ENCODE data around the gene ZC3H12A. TPM values are rescaled to one million over a fixed set of nuclear protein-coding genes. Genes with fewer than 3 reads are reported as not detected.

The ZC3H12A gene
- total RNA-seq, 2 donors from 2014 or later: 166 to 170 TPM

- Mint-ChIP-seq H3K4me1 (peaks cover 47% of the 10 kb centered on the region), H3K27me3 (no peaks in the 10 kb centered on the region), H3K36me3 (ENCODE audit: low read depth) (peaks cover 8% of the 10 kb centered on the region), H3K4me3 (peak overlapping the region; percentile 97), H3K27ac (peak overlapping the region; percentile 99)
- ATAC-seq (peak; percentile 72), DNase-seq (peak; percentile 80 to 89 (median 82))
- no peaks in the 10 kb centered on the region for H3K9me3 ChIP-seq (ENCODE audit: control insufficient read depth, low read length, poor library complexity, severe bottlenecking)
These were observed 3.0 kb downstream of the ZC3H12A start for GRCh38 chr1:37477198-37477931.

DNA sequence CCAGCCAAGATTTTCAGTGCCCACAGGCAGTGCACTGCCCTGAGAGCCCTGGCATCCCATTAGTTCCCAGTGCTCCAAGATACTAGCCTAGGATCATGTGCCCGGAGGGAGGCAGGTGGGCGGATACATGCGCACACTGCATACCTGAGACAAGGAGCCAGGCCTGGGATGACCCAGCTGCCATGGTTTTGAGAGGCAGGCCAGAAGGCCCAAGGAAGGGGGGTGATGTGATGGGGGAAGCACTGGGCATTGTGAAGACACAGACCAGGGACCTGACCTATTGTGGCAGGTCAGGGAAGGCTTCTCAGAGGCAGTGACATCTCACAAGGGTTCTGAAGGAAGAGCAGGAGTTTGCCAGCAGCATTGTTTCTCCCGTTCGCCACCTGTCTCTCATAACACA is 3.6 kb downstream of the ZC3H12A start:
- H3K27me3 Mint-ChIP-seq: no peaks in the 10 kb centered on the region
- H3K4me1 Mint-ChIP-seq: peaks cover 43% of the 10 kb centered on the region
- peak overlapping the region; percentile 97 for H3K4me3 Mint-ChIP-seq
- DNase-seq (no peak), ATAC-seq (no peak)
- H3K36me3 Mint-ChIP-seq (ENCODE audit: low read depth): peaks cover 10% of the 10 kb centered on the region
- H3K27ac Mint-ChIP-seq: peak overlapping the region; percentile 99
- H3K9me3 ChIP-seq (ENCODE audit: control insufficient read depth, low read length, poor library complexity, severe bottlenecking): no peaks in the 10 kb centered on the region

- Mint-ChIP-seq H3K4me3 (peak overlapping the region; percentile 97), H3K36me3 (ENCODE audit: low read depth) (peaks cover 10% of the 10 kb centered on the region), H3K4me1 (peaks cover 40% of the 10 kb centered on the region)
These were observed 4.1 kb downstream of the ZC3H12A start for GRCh38 chr1:37478451-37478881.

GRCh38 chr1:37478890-37479254 is 4.5 kb downstream of the ZC3H12A start:
- H3K4me3 Mint-ChIP-seq: peak overlapping the region; percentile 97
- H3K9me3 ChIP-seq (ENCODE audit: control insufficient read depth, low read length, poor library complexity, severe bottlenecking): no peaks in the 10 kb centered on the region
- peak overlapping the region; percentile 99 for H3K27ac Mint-ChIP-seq
- peaks cover 35% of the 10 kb centered on the region for H3K4me1 Mint-ChIP-seq
- DNase-seq (no peak), ATAC-seq (peak; percentile 6)
- peaks cover 10% of the 10 kb centered on the region for H3K36me3 Mint-ChIP-seq (ENCODE audit: low read depth)
- no peaks in the 10 kb centered on the region for H3K27me3 Mint-ChIP-seq

More at GRCh38 chr1:37478451-37478881, 4.1 kb downstream of the ZC3H12A start:
- no peaks in the 10 kb centered on the region for H3K9me3 ChIP-seq (ENCODE audit: control insufficient read depth, low read length, poor library complexity, severe bottlenecking)
- Mint-ChIP-seq H3K27me3 (no peaks in the 10 kb centered on the region), H3K27ac (peak overlapping the region; percentile 99)
- peak; percentile 3 for ATAC-seq
- no peak for DNase-seq

DNA sequence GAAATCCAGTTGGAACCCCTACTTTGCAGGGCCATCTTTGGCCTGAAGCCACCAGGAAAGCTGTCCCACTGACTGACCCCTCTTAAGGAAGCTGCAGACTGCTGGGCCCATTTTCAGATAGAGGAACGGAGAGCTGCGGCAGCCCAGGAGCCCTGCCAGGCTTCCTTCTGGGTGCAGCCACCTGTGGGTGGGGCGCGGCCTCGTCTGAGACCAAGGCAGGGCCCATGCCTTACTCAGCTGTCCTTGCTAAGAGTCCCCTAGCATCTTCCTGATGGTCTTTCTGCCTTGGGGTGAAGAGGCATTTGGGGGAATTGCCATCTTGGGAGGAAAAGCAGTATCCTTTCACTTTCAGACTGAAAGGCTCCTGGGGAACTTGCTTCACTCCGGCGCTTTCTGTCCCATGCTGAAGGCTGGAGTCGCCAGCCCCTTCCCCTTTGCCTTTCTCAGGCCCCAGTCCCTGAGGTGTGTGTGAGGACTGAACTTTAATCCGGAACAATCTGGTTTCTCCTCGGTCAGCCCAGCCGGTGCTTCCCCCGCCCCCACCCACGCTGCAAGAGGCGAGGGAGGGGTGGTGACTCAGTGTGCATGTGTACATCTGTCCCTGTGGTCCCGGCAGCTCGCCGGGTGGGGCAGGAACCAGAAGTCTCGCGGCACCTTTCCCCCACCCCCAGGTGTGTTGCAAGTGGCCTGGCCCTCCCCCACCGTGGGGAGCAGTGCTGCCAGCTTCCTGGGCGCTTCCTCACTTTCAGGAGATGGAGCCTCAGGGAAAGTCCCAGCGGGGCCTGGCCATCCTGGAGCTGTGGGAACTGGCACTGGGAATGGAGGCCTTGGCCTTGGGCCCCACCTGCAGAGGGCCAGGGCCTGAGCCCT is 5.1 kb downstream of the ZC3H12A start:
- H3K4me3 Mint-ChIP-seq: peak overlapping the region; percentile 97
- H3K27ac Mint-ChIP-seq: peak overlapping the region; percentile 99
- no peaks in the 10 kb centered on the region for H3K27me3 Mint-ChIP-seq
- ATAC-seq: peak; percentile 60
- DNase-seq: peak; percentile 63 to 86 (median 72)
- H3K36me3 Mint-ChIP-seq (ENCODE audit: low read depth): peaks cover 12% of the 10 kb centered on the region
- peaks cover 38% of the 10 kb centered on the region for H3K4me1 Mint-ChIP-seq
- H3K9me3 ChIP-seq (ENCODE audit: control insufficient read depth, low read length, poor library complexity, severe bottlenecking): no peaks in the 10 kb centered on the region

GRCh38 chr1:37480125-37480466 is 5.7 kb downstream of the ZC3H12A start:
- Mint-ChIP-seq H3K36me3 (ENCODE audit: low read depth) (peaks cover 12% of the 10 kb centered on the region), H3K27me3 (no peaks in the 10 kb centered on the region), H3K4me3 (peak overlapping the region; percentile 97), H3K4me1 (peaks cover 36% of the 10 kb centered on the region), H3K27ac (peak overlapping the region; percentile 99)
- DNase-seq (no peak), ATAC-seq (no peak)
- H3K9me3 ChIP-seq (ENCODE audit: control insufficient read depth, low read length, poor library complexity, severe bottlenecking): no peaks in the 10 kb centered on the region

- DNase-seq (no peak), ATAC-seq (no peak)
- Mint-ChIP-seq H3K27ac (peak overlapping the region; percentile 99), H3K36me3 (ENCODE audit: low read depth) (peaks cover 12% of the 10 kb centered on the region), H3K4me3 (peak overlapping the region; percentile 97), H3K27me3 (no peaks in the 10 kb centered on the region), H3K4me1 (peaks cover 35% of the 10 kb centered on the region)
- H3K9me3 ChIP-seq (ENCODE audit: control insufficient read depth, low read length, poor library complexity, severe bottlenecking): no peaks in the 10 kb centered on the region
These were observed 6.4 kb downstream of the ZC3H12A start for GRCh38 chr1:37480581-37481288.

GRCh38 chr1:37481289-37482003 is 7.1 kb downstream of the ZC3H12A start:
- ATAC-seq (no peak), DNase-seq (no peak)
- H3K27me3 Mint-ChIP-seq: no peaks in the 10 kb centered on the region
- H3K4me3 Mint-ChIP-seq: peak overlapping the region; percentile 97
- no peaks in the 10 kb centered on the region for H3K9me3 ChIP-seq (ENCODE audit: control insufficient read depth, low read length, poor library complexity, severe bottlenecking)
- H3K36me3 Mint-ChIP-seq (ENCODE audit: low read depth): peaks cover 8% of the 10 kb centered on the region
- H3K27ac Mint-ChIP-seq: peak overlapping the region; percentile 99
- H3K4me1 Mint-ChIP-seq: peaks cover 30% of the 10 kb centered on the region

DNA sequence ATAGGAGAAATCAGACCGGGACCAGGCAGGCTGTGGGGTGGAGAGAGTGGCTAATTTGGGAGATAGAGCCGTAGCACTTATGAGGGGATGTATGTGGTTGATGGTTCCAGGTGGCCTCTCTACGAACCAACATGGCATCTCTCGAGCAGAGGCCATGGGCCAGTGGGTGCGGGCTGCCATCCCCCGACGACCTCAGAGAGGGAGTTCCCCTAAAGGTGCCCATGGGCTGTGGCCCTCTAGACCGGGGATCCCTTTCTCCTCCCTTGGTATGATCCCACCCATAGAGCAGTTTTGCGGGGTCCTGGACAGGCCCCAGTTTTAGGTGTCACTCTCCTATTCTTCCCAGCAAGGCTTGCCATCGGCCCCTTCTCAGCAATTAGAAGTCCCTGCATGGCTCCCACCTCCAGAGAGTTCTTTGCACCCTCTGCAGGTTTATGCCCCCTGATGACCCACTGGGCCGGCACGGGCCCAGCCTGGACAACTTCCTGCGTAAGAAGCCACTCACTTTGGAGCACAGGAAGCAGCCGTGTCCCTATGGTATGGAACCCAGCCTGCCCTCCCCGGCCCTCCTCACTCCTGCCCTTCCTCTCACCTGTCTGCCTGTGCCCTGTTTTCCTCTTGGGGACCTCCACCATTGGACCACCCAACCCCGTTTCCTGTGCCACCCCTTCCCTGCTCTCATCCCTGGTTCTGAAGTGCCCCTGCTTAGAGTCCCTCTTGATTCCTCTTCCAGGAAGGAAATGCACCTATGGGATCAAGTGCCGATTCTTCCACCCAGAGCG is 7.8 kb downstream of the ZC3H12A start:
- Mint-ChIP-seq H3K27ac (peak overlapping the region; percentile 99), H3K4me3 (peak overlapping the region; percentile 97), H3K36me3 (ENCODE audit: low read depth) (peaks cover 5% of the 10 kb centered on the region), H3K4me1 (peaks cover 33% of the 10 kb centered on the region), H3K27me3 (no peaks in the 10 kb centered on the region)
- H3K9me3 ChIP-seq (ENCODE audit: control insufficient read depth, low read length, poor library complexity, severe bottlenecking): no peaks in the 10 kb centered on the region
- ATAC-seq (no peak), DNase-seq (no peak)

DNA sequence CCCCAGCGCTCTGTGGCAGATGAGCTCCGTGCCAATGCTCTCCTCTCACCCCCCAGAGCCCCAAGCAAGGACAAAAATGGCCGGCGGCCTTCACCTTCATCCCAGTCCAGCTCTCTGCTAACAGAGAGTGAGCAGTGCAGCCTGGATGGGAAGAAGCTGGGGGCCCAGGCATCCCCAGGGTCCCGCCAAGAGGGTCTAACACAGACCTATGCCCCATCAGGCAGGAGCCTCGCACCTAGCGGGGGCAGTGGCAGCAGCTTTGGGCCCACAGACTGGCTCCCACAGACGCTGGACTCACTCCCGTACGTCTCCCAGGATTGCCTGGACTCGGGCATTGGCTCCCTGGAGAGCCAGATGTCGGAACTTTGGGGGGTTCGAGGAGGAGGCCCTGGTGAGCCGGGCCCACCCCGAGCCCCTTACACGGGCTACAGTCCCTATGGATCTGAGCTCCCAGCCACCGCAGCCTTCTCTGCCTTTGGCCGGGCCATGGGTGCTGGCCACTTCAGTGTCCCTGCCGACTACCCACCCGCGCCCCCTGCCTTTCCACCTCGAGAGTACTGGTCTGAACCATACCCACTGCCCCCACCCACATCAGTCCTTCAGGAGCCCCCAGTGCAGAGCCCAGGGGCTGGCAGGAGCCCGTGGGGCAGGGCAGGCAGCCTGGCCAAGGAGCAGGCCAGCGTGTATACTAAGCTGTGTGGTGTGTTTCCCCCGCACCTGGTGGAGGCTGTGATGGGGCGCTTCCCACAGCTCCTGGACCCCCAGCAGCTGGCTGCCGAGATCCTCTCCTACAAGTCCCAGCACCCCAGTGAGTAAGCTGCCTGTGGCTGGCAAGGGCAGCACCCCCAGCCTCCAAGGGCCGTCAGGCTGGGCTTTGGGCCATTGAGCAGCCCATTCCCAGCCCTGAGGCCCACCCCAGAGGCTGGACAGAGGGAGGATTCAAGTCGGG is 8.7 kb downstream of the ZC3H12A start:
- DNase-seq (no peak), ATAC-seq (no peak)
- peak overlapping the region; percentile 41 for H3K4me3 Mint-ChIP-seq

GRCh38 chr1:37483785-37484184 is 9.4 kb downstream of the ZC3H12A start:
- Mint-ChIP-seq H3K27ac (peak overlapping the region; percentile 99), H3K4me3 (no peak overlapping the region), H3K4me1 (peaks cover 30% of the 10 kb centered on the region), H3K36me3 (ENCODE audit: low read depth) (peaks cover 7% of the 10 kb centered on the region), H3K27me3 (no peaks in the 10 kb centered on the region)
- no peaks in the 10 kb centered on the region for H3K9me3 ChIP-seq (ENCODE audit: control insufficient read depth, low read length, poor library complexity, severe bottlenecking)
- ATAC-seq (no peak), DNase-seq (no peak)

More for the DNA sequence above, 8.7 kb downstream of the ZC3H12A start:
- Mint-ChIP-seq H3K4me1 (peaks cover 33% of the 10 kb centered on the region), H3K27me3 (no peaks in the 10 kb centered on the region), H3K36me3 (ENCODE audit: low read depth) (peaks cover 5% of the 10 kb centered on the region), H3K27ac (peak overlapping the region; percentile 99)
- no peaks in the 10 kb centered on the region for H3K9me3 ChIP-seq (ENCODE audit: control insufficient read depth, low read length, poor library complexity, severe bottlenecking)
